ENCODE data around the gene SLC16A13. TPM values are rescaled to one million over a fixed set of nuclear protein-coding genes. Genes with fewer than 3 reads are reported as not detected.

SLC16A13 gene
- polyA plus RNA-seq, 1 experiment = 2.8 TPM

GRCh38 chr17:7023576-7024401 lies 12.0 kb upstream of the SLC16A13 start:
- CTCF ChIA-PET = interaction anchor here (2.6 to 4.2 kb wide), 2 partner anchors 109 to 113 kb away, joined by 10 to 61 read pairs; no protein-coding TSS in a partner anchor
- no peak for TF ChIP-seq CTCF (IDR thresholded peaks at IDR 0.05; ENCODE audit: insufficient read depth, low read depth, low read length)

DNA sequence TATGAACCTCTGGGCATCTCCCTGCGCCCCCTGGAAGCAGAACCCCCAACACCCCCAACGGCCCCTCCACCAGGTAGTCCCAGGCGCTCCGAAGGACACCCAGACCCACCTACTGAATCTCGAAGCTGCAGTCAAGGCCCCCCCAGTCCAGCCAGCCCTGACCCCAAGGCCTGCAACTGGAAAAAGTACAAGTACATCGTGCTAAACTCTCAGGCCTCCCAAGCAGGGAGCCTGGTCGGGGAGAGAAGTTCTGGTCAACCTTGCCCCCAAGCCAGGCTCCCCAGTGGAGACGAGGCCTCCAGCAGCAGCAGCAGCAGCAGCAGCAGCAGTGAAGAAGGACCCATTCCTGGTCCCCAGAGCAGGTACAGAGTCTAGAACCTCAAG lies 11.4 kb upstream of the SLC16A13 start:
- POLR2A ChIA-PET = no interaction called here
- H3K36me3 ChIP-seq (ENCODE audit: control insufficient read depth, insufficient read depth, low read length) = no peaks in the 10 kb centered on the region
- TF ChIP-seq CTCF (IDR thresholded peaks at IDR 0.05; ENCODE audit: insufficient read depth, low read depth, low read length) = no peak
- H3K27me3 ChIP-seq (ENCODE audit: control insufficient read depth, insufficient read depth, low read length) = peaks cover 2% of the 10 kb centered on the region; the same call in 1 of the 2 replicates
- CTCF ChIA-PET = interaction anchor here (0.6 to 4.2 kb wide), 4 partner anchors 20 to 1332 kb away, joined by 3 to 61 read pairs (median 8); no protein-coding TSS in a partner anchor
- DNase-seq (ENCODE audit: low read depth) = no peak
- no peak overlapping the region for H3K4me3 ChIP-seq (ENCODE audit: low read depth, low read length)

More at GRCh38 chr17:7023576-7024401, 12.0 kb upstream of the SLC16A13 start:
- POLR2A ChIA-PET = interaction anchor here (0.7 kb wide), 1 partner anchor 255 kb away, joined by 3 read pairs; no protein-coding TSS in a partner anchor
- Histone ChIP-seq H3K27me3 (ENCODE audit: control insufficient read depth, insufficient read depth, low read length) (peaks cover 2% of the 10 kb centered on the region; the same call in 1 of the 2 replicates), H3K4me3 (ENCODE audit: low read depth, low read length) (0 out of 2 replicates have a peak overlapping the region, but pooled peaks have one; percentile 14), H3K36me3 (ENCODE audit: control insufficient read depth, insufficient read depth, low read length) (no peaks in the 10 kb centered on the region)
- no peak for DNase-seq (ENCODE audit: low read depth)

- Histone ChIP-seq H3K27me3 (ENCODE audit: control insufficient read depth, insufficient read depth, low read length) (peaks cover 2% of the 10 kb centered on the region; the same call in 1 of the 2 replicates), H3K4me3 (ENCODE audit: low read depth, low read length) (no peak overlapping the region), H3K36me3 (ENCODE audit: control insufficient read depth, insufficient read depth, low read length) (no peaks in the 10 kb centered on the region)
- ChIA-PET CTCF (interaction anchor here (0.6 to 2.6 kb wide), 4 partner anchors 11 to 1333 kb away, joined by 3 to 10 read pairs (median 5); partner anchors contain the start of gene SLC16A13), POLR2A (no interaction called here)
- DNase-seq (ENCODE audit: low read depth) = no peak
- no peak for TF ChIP-seq CTCF (IDR thresholded peaks at IDR 0.05; ENCODE audit: insufficient read depth, low read depth, low read length)
Observed at GRCh38 chr17:7025245-7025644, 10.6 kb upstream of the SLC16A13 start.

- CTCF ChIA-PET = interaction anchor here (2.3 kb wide), 1 partner anchor 22 kb away, joined by 7 read pairs; no protein-coding TSS in a partner anchor
- no peaks in the 10 kb centered on the region for H3K36me3 ChIP-seq (ENCODE audit: control insufficient read depth, insufficient read depth, low read length)
- H3K27me3 ChIP-seq (ENCODE audit: control insufficient read depth, insufficient read depth, low read length) = peaks cover 2% of the 10 kb centered on the region; the same call in 1 of the 2 replicates
- DNase-seq (ENCODE audit: low read depth) = no peak
- no peak overlapping the region for H3K4me3 ChIP-seq (ENCODE audit: low read depth, low read length)
- POLR2A ChIA-PET = no interaction called here
- no peak for TF ChIP-seq CTCF (IDR thresholded peaks at IDR 0.05; ENCODE audit: insufficient read depth, low read depth, low read length)
Observed at GRCh38 chr17:7026471-7027115, 9.2 kb upstream of the SLC16A13 start.

DNA sequence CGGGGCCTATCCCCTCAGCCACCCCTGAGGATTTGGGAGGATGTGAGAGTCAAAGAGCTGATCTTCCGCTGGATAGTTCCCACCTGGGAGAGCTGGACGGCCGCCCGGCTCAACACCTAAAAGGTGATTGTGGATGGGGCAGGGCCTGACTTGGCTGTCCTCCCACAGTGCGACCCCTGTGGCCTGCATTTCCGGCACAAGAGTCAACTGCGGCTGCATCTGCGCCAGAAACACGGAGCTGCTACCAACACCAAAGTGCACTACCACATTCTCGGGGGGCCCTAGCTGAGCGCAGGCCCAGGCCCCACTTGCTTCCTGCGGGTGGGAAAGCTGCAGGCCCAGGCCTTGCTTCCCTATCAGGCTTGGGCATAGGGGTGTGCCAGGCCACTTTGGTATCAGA lies 8.5 kb upstream of the SLC16A13 start:
- ChIA-PET POLR2A (no interaction called here), CTCF (interaction anchor here (0.8 to 1.5 kb wide), 2 partner anchors 8 to 113 kb away, joined by 3 read pairs; partner anchors contain the start of gene SLC16A13)
- no peak for DNase-seq (ENCODE audit: low read depth)
- no peak for TF ChIP-seq CTCF (IDR thresholded peaks at IDR 0.05; ENCODE audit: insufficient read depth, low read depth, low read length)
- Histone ChIP-seq H3K36me3 (ENCODE audit: control insufficient read depth, insufficient read depth, low read length) (no peaks in the 10 kb centered on the region), H3K4me3 (ENCODE audit: low read depth, low read length) (no peak overlapping the region), H3K27me3 (ENCODE audit: control insufficient read depth, insufficient read depth, low read length) (peaks cover 2% of the 10 kb centered on the region; the same call in 1 of the 2 replicates)
